Liver (tissue), 9 donors: Measurements from ENCODE around the gene HSPA9. TPM values are rescaled to one million over a fixed set of nuclear protein-coding genes. Genes with fewer than 3 reads are reported as not detected.
A peak's percentile ranks its signal among the peaks of the same experiment; 100 is the strongest.

Source experiments
- DNase-seq: peaks from one replicate; pipeline ENCODE4 v3.0.0-alpha.2; 2017; ENCODE audit warnings: low spot score
- H3K27ac ChIP-seq, 2 donors: one replicate each; pipeline ENCODE4 v1.7.0; 2013; ENCODE audit warnings: inconsistent platforms in 2 of 2, low read length in 2 of 2, control low read depth in 1 of 2, low read depth in 1 of 2, mild to moderate bottlenecking in 1 of 2
- H3K27me3 ChIP-seq, 4 donors: one replicate each; pipeline versions ENCODE4 v1.6.1 to v1.7.0; 2013; ENCODE audit warnings: low read length in 3 of 4, inconsistent platforms in 1 of 4, mild to moderate bottlenecking in 1 of 4, moderate library complexity in 1 of 4; ENCODE audit not compliant: control insufficient read depth in 4 of 4, insufficient read depth in 4 of 4
- H3K36me3 ChIP-seq, 4 donors: one replicate each; pipeline versions ENCODE4 v1.6.1 to v1.7.0; 2013; ENCODE audit warnings: low read length in 3 of 4, mild to moderate bottlenecking in 3 of 4, low read depth in 1 of 4, moderate library complexity in 1 of 4; ENCODE audit not compliant: control insufficient read depth in 4 of 4, insufficient read depth in 3 of 4
- H3K4me1 ChIP-seq, 4 donors: one replicate each; pipeline versions ENCODE4 v1.6.1 to v1.7.0; 2013; ENCODE audit warnings: low read length in 3 of 4, mild to moderate bottlenecking in 3 of 4, moderate library complexity in 1 of 4; ENCODE audit not compliant: control insufficient read depth in 4 of 4, insufficient read depth in 4 of 4
- H3K4me3 ChIP-seq, 3 donors: one replicate each; pipeline versions ENCODE4 v1.6.1 to v1.7.0; 2013; ENCODE audit warnings: low read length in 3 of 3, control low read depth in 1 of 3, low read depth in 1 of 3, mild to moderate bottlenecking in 1 of 3
- H3K9ac ChIP-seq, 2 donors: one replicate each; pipeline ENCODE4 v1.7.0; 2013; ENCODE audit warnings: low read length in 2 of 2, mild to moderate bottlenecking in 2 of 2, moderate library complexity in 2 of 2, control low read depth in 1 of 2, low read depth in 1 of 2
- H3K9me3 ChIP-seq, 4 donors: one replicate each; pipeline versions ENCODE4 v1.6.1 to v1.7.0; 2013; ENCODE audit warnings: low read length in 3 of 4; ENCODE audit not compliant: control insufficient read depth in 4 of 4
- ATF3 ChIP-seq: IDR thresholded peaks from 2 replicates; pipeline ENCODE4 v1.6.1; 2016; ENCODE audit warnings: antibody characterized with exemption
- CTCF ChIP-seq: fragments of 150-350 bp; IDR thresholded peaks from 2 replicates; pipeline ENCODE4 v1.5.1; 2017; ENCODE audit warnings: improper control_type of control experiment, low read depth, low read length; ENCODE audit not compliant: missing input control
- EGR1 ChIP-seq, 2 donors: IDR thresholded peaks; 2 replicates each; pipeline ENCODE4 v1.6.1; 2016 to 2018; ENCODE audit warnings: antibody characterized with exemption in 2 of 2, low read depth in 2 of 2
- FOXA1 ChIP-seq: IDR thresholded peaks from 2 replicates; pipeline ENCODE4 v1.6.1; 2016; ENCODE audit warnings: antibody characterized with exemption
- FOXA2 ChIP-seq: IDR thresholded peaks from 2 replicates; pipeline ENCODE4 v1.6.1; 2016; ENCODE audit warnings: antibody characterized with exemption
- GABPA ChIP-seq, 2 donors: IDR thresholded peaks in 1 of 2; conservative IDR thresholded peaks in 1 of 2; 2 replicates each; pipeline ENCODE4 v1.6.1; 2016; ENCODE audit warnings: antibody characterized with exemption in 2 of 2, mild to moderate bottlenecking in 1 of 2, moderate library complexity in 1 of 2
- HNF4A ChIP-seq, 2 donors: conservative IDR thresholded peaks; 2 replicates each; pipeline ENCODE4 v1.6.1; 2016; ENCODE audit warnings: antibody characterized with exemption in 2 of 2, mild to moderate bottlenecking in 2 of 2
- HNF4G ChIP-seq: IDR thresholded peaks from 2 replicates; pipeline ENCODE4 v1.6.1; 2016; ENCODE audit warnings: antibody characterized with exemption
- JUND ChIP-seq, 2 donors: IDR thresholded peaks; 2 replicates each; pipeline ENCODE4 v1.6.1; 2016; ENCODE audit warnings: antibody characterized with exemption in 2 of 2
- MAX ChIP-seq: IDR thresholded peaks from 2 replicates; pipeline ENCODE4 v1.6.1; 2016; ENCODE audit warnings: antibody characterized with exemption
- NR2F2 ChIP-seq: IDR thresholded peaks from 2 replicates; pipeline ENCODE4 v1.6.1; 2016; ENCODE audit warnings: antibody characterized with exemption
- RAD21 ChIP-seq, 2 donors: IDR thresholded peaks; 2 replicates each; pipeline ENCODE4 v1.6.1; 2016; ENCODE audit warnings: antibody characterized with exemption in 2 of 2, mild to moderate bottlenecking in 2 of 2
- REST ChIP-seq: IDR thresholded peaks from 2 replicates; pipeline ENCODE4 v1.6.1; 2016; ENCODE audit warnings: antibody characterized with exemption, mild to moderate bottlenecking
- RXRA ChIP-seq, 2 donors: IDR thresholded peaks; 2 replicates each; pipeline ENCODE4 v1.6.1; 2017 to 2018; ENCODE audit warnings: antibody characterized with exemption in 2 of 2, mild to moderate bottlenecking in 1 of 2
- SP1 ChIP-seq: IDR thresholded peaks from 2 replicates; pipeline ENCODE4 v1.6.1; 2018; ENCODE audit warnings: antibody characterized with exemption, mild to moderate bottlenecking
- TAF1 ChIP-seq: conservative IDR thresholded peaks from 2 replicates; pipeline ENCODE4 v1.6.1; 2016; ENCODE audit warnings: antibody characterized with exemption, mild to moderate bottlenecking
- YY1 ChIP-seq: IDR thresholded peaks from 2 replicates; pipeline ENCODE4 v1.6.1; 2016; ENCODE audit warnings: antibody characterized with exemption, mild to moderate bottlenecking
- ZBTB33 ChIP-seq: IDR thresholded peaks from 2 replicates; pipeline ENCODE4 v1.6.1; 2016; ENCODE audit warnings: antibody characterized with exemption
- WGBS: extraction: QIAGEN DNeasy Blood & Tissue Kit; methylation state at CpG from one replicate; pipeline ENCODE4 v1.1.7; 2013; 5-methylcytosine and 5-hydroxymethylcytosine counted together
- polyA plus RNA-seq, 2 donors: library from polyadenylated mRNA; stranded (reverse) in 1 of 2; unstranded in 1 of 2; fragments of 200-250 nt in 1 of 2; fragments of >200 nt in 1 of 2; fragmentation: Nextera tagmentation in 1 of 2; extraction: Ambion mirVana in 1 of 2; gene quantifications; one replicate each; pipeline versions ENCODE4 v1.2.1 to v1.2.3, GENCODE V29; 2013 to 2015
- total RNA-seq, 2 donors: library from RNA; depleted of rRNA; stranded (reverse); fragments of >200 nt; gene quantifications; one replicate each; pipeline ENCODE4 v1.2.3, GENCODE V29; 2014
- donor health status: healthy.
- donor health status: healthy.
- donor health status: healthy.
- donor health status: healthy.
- donor health status: healthy.

HSPA9 gene
- total and polyA plus RNA-seq, 4 donors, result 221 to 378 (median 238) TPM

- TF ChIP-seq HNF4G (no peak), RAD21 (IDR thresholded peaks at IDR 0.05) (peak in 1 of 2 donors; percentile 6), MAX (peak; percentile 89), RXRA (IDR thresholded peaks at IDR 0.05) (peak; percentile 33 to 45), TAF1 (peak; percentile 87), GABPA (IDR thresholded peaks at IDR 0.05 in 1 of 2, conservative IDR thresholded peaks at IDR 0.05 in 1 of 2) (peak; percentile 89 to 98), FOXA1 (peak; percentile 16), CTCF (no peak), HNF4A (conservative IDR thresholded peaks at IDR 0.05) (peak in 1 of 2 donors; percentile 11), NR2F2 (peak; percentile 11), SP1 (peak; percentile 98), ZBTB33 (peak; percentile 100), YY1 (peak; percentile 85), FOXA2 (no peak), REST (peak; percentile 65), EGR1 (IDR thresholded peaks at IDR 0.05; ENCODE audit: low read depth in 2 of 2) (peak; percentile 42 to 83), ATF3 (no peak), JUND (IDR thresholded peaks at IDR 0.05) (peak; percentile 21 to 52)
- WGBS, result under 1% methylated on average over 70 of the region's 70 CpGs
- Histone ChIP-seq H3K27me3 (no peaks in the 10 kb centered on the region), H3K4me3 (peak within 1 kb of the TSS; percentile 90 to 98 (median 97)), H3K4me1 (peaks cover 5 to 71% (median 39%) of the 10 kb centered on the region in 4 donors), H3K27ac (peak within 1 kb of the TSS; percentile 97 to 100), H3K9me3 (no peaks in the 10 kb centered on the region), H3K36me3 (peaks cover 0 to 4% (median 0%) of the 10 kb centered on the region in 4 donors), H3K9ac (peak within 1 kb of the TSS; percentile 96 to 99)
- DNase-seq, result peak; percentile 99
Measured at GRCh38 chr5:138542956-138543729, 32.1 kb downstream of the HSPA9 start, which contains the start of gene ETF1. Gene ETF1, minus strand, starts transcription at chr5:138543236. Its CDS starts 318 bp downstream, at chr5:138542918.
